ENCODE results near the gene STAG1. TPM values are rescaled to one million over a fixed set of nuclear protein-coding genes. Genes with fewer than 3 reads are reported as not detected.

Gene STAG1
- total RNA-seq, 1 donor from 2014 or later, result 18.4 TPM

GRCh38 chr3:136513367-136513766, 238.8 kb downstream of the STAG1 start:
- no peaks in the 10 kb centered on the region for H3K4me1 ChIP-seq
- TF ChIP-seq CTCF (IDR thresholded peaks at IDR 0.05; ENCODE audit: borderline replicate concordance), result no peak
- intact Hi-C loops (cut with micrococcal nuclease), result no loop called here
- no peaks in the 10 kb centered on the region for H3K36me3 ChIP-seq
- H3K27me3 ChIP-seq (ENCODE audit: low read depth), result no peaks in the 10 kb centered on the region
- H3K9me3 ChIP-seq (replicated peaks), result no peaks in the 10 kb centered on the region
- H3K27ac ChIP-seq (replicated peaks), result no peak overlapping the region
- no peak overlapping the region for H3K4me3 ChIP-seq
- no peak for DNase-seq

DNA sequence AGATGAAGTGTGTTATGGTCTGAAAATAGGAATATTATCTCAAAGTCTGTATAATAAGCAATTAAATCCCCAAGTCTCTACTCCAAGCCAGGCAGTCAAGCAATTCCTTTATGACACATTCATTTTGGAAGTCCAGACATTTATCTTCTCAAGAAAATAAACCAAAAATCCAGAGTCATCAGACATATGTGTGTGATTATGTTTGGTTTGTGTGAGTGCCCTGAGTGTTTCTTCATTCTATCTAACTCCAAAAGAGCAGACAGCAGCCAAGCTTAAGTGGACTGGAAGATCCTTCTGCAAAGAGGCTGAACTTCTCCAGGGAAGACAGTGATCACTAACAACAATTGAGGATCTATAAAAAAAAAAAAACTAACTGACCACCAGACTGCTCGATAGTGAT, 239.8 kb downstream of the STAG1 start:
- H3K4me1 ChIP-seq, result no peaks in the 10 kb centered on the region
- no peak for TF ChIP-seq CTCF (IDR thresholded peaks at IDR 0.05; ENCODE audit: borderline replicate concordance)
- no peaks in the 10 kb centered on the region for H3K27me3 ChIP-seq (ENCODE audit: low read depth)
- no peaks in the 10 kb centered on the region for H3K36me3 ChIP-seq
- H3K9me3 ChIP-seq (replicated peaks), result no peaks in the 10 kb centered on the region
- DNase-seq, result no peak
- intact Hi-C loops (cut with micrococcal nuclease), result no loop called here
- no peak overlapping the region for H3K27ac ChIP-seq (replicated peaks)
- H3K4me3 ChIP-seq, result no peak overlapping the region

GRCh38 chr3:136505676-136506075, 246.5 kb downstream of the STAG1 start:
- H3K27me3 ChIP-seq (ENCODE audit: low read depth), result no peaks in the 10 kb centered on the region
- TF ChIP-seq CTCF (IDR thresholded peaks at IDR 0.05; ENCODE audit: borderline replicate concordance), result no peak
- no peak overlapping the region for H3K27ac ChIP-seq (replicated peaks)
- peaks cover 12% of the 10 kb centered on the region for H3K36me3 ChIP-seq
- no peak overlapping the region for H3K4me3 ChIP-seq
- H3K9me3 ChIP-seq (replicated peaks), result no peaks in the 10 kb centered on the region
- intact Hi-C loops (cut with micrococcal nuclease), result no loop called here
- peaks cover 11% of the 10 kb centered on the region for H3K4me1 ChIP-seq
- no peak for DNase-seq

- Histone ChIP-seq H3K9me3 (replicated peaks) (no peaks in the 10 kb centered on the region), H3K27ac (replicated peaks) (no peak overlapping the region), H3K4me3 (no peak overlapping the region), H3K4me1 (peaks cover 11% of the 10 kb centered on the region), H3K36me3 (peaks cover 22% of the 10 kb centered on the region), H3K27me3 (ENCODE audit: low read depth) (no peaks in the 10 kb centered on the region)
- intact Hi-C loops (cut with micrococcal nuclease), result no loop called here
- DNase-seq, result no peak
- no peak for TF ChIP-seq CTCF (IDR thresholded peaks at IDR 0.05; ENCODE audit: borderline replicate concordance)
These were observed 249.1 kb downstream of the STAG1 start for GRCh38 chr3:136503056-136503455.

GRCh38 chr3:136498919-136499447, 253.2 kb downstream of the STAG1 start:
- no peak for DNase-seq
- Histone ChIP-seq H3K36me3 (peaks cover 22% of the 10 kb centered on the region), H3K4me1 (no peaks in the 10 kb centered on the region), H3K4me3 (no peak overlapping the region), H3K9me3 (replicated peaks) (no peaks in the 10 kb centered on the region), H3K27ac (replicated peaks) (no peak overlapping the region), H3K27me3 (ENCODE audit: low read depth) (no peaks in the 10 kb centered on the region)
- intact Hi-C loops (cut with micrococcal nuclease), result no loop called here
- TF ChIP-seq CTCF (IDR thresholded peaks at IDR 0.05; ENCODE audit: borderline replicate concordance), result no peak
